GM23338 (cell line): ENCODE data around the gene VAMP8. TPM values are rescaled to one million over a fixed set of nuclear protein-coding genes. Genes with fewer than 3 reads are reported as not detected.

Experiments used
- ATAC-seq: fragments of 200-7000 bp; cut with Tn5 transposase; 3 replicates; pipeline ENCODE4 v1.9.1; 2020
- DNase-seq: peaks from one replicate; pipeline ENCODE4 v3.0.0-alpha.2; 2015; ENCODE audit warnings: low spot score
- H2AFZ ChIP-seq: fragments of 200-600 bp; sonication (generic); 2 replicates; pipeline ENCODE4 v1.8.0; 2016; ENCODE audit warnings: antibody characterized with exemption, mild to moderate bottlenecking, moderate library complexity
- H3F3A ChIP-seq: fragments of 200-600 bp; sonication (generic); replicated peaks from 2 replicates; pipeline ENCODE4 v1.8.0; 2017; ENCODE audit warnings: antibody characterized with exemption, mixed run types, low read depth
- H3K27ac ChIP-seq: fragments of 200-600 bp; sonication (generic); 2 replicates; pipeline ENCODE4 v1.6.1; 2016; ENCODE audit warnings: low read depth
- H3K27me3 ChIP-seq: fragments of 200-600 bp; sonication (generic); 2 replicates; pipeline ENCODE4 v1.8.0; 2016; ENCODE audit warnings: mild to moderate bottlenecking, mixed run types, moderate library complexity; ENCODE audit not compliant: insufficient read depth
- H3K36me3 ChIP-seq: fragments of 200-600 bp; sonication (generic); 2 replicates; pipeline ENCODE4 v1.8.0; 2016; ENCODE audit warnings: mild to moderate bottlenecking; ENCODE audit not compliant: insufficient read depth
- H3K4me1 ChIP-seq: fragments of 200-600 bp; sonication (generic); 2 replicates; pipeline ENCODE4 v1.8.0; 2016; ENCODE audit warnings: mild to moderate bottlenecking, moderate library complexity; ENCODE audit not compliant: insufficient read depth
- H3K4me2 ChIP-seq: fragments of 200-600 bp; sonication (generic); 2 replicates; pipeline ENCODE4 v1.7.1; 2017; ENCODE audit warnings: mixed run types
- H3K4me3 ChIP-seq: fragments of 200-600 bp; sonication (generic); 2 replicates; pipeline ENCODE4 v1.6.1; 2016; ENCODE audit warnings: mixed run types
- H3K79me2 ChIP-seq: fragments of 200-600 bp; sonication (generic); replicated peaks from 2 replicates; pipeline ENCODE4 v1.8.0; 2017; ENCODE audit warnings: mild to moderate bottlenecking; ENCODE audit not compliant: insufficient read depth
- H3K9me2 ChIP-seq: fragments of 200-600 bp; sonication (generic); 2 replicates; pipeline ENCODE4 v1.8.0; 2017; ENCODE audit not compliant: insufficient read depth
- H4K20me1 ChIP-seq: fragments of 200-600 bp; sonication (generic); replicated peaks from 2 replicates; pipeline ENCODE4 v1.8.0; 2017; ENCODE audit warnings: mild to moderate bottlenecking; ENCODE audit not compliant: insufficient read depth
- H3K27ac Mint-ChIP-seq: 2 replicates; pipeline ENCODE4 v1.8.0; 2020; ENCODE audit warnings: inconsistent platforms, mild to moderate bottlenecking, moderate library complexity, mixed read lengths
- H3K27me3 Mint-ChIP-seq: 3 replicates; pipeline ENCODE4 v1.8.0; 2022; ENCODE audit warnings: low read depth, mild to moderate bottlenecking, moderate library complexity, mixed read lengths, inconsistent platforms; ENCODE audit not compliant: insufficient read depth, poor library complexity
- H3K36me3 Mint-ChIP-seq: 3 replicates; pipeline ENCODE4 v1.8.0; 2021; ENCODE audit warnings: low read depth, mild to moderate bottlenecking, inconsistent platforms, moderate library complexity, mixed read lengths
- H3K4me1 Mint-ChIP-seq: 3 replicates; pipeline ENCODE4 v1.8.0; 2020; ENCODE audit warnings: mild to moderate bottlenecking, inconsistent platforms, mixed read lengths
- H3K4me3 Mint-ChIP-seq: 3 replicates; pipeline ENCODE4 v1.8.0; 2021; ENCODE audit warnings: moderate library complexity, mild to moderate bottlenecking, inconsistent platforms, mixed read lengths
- H3K9me3 Mint-ChIP-seq: 3 replicates; pipeline ENCODE4 v1.8.0; 2020; ENCODE audit warnings: moderate library complexity, mild to moderate bottlenecking, inconsistent platforms, mixed read lengths
- CREB1 ChIP-seq: fragments of 250-450 bp; sonication (Bioruptor Pico); IDR thresholded peaks from 2 replicates; pipeline ENCODE4 v1.5.0; 2020; ENCODE audit warnings: low read depth, mild to moderate bottlenecking, moderate library complexity
- ETS1 ChIP-seq: IDR thresholded peaks from 2 replicates; pipeline ENCODE4 v1.6.1; 2016; ENCODE audit warnings: antibody characterized with exemption
- EZH2 ChIP-seq: fragments of 200-600 bp; sonication (generic); IDR thresholded peaks from one replicate; pipeline ENCODE4 v1.8.0; 2017; ENCODE audit warnings: antibody characterized with exemption, mild to moderate bottlenecking, low read depth; ENCODE audit not compliant: unreplicated experiment
- EZH2phosphoT487 ChIP-seq: fragments of 200-600 bp; sonication (generic); IDR thresholded peaks from one replicate; pipeline ENCODE4 v1.8.1; 2018; ENCODE audit warnings: antibody characterized with exemption; ENCODE audit not compliant: unreplicated experiment
- JUNB ChIP-seq: IDR thresholded peaks from one replicate; pipeline ENCODE4 v1.6.1; 2016; ENCODE audit warnings: antibody characterized with exemption; ENCODE audit not compliant: unreplicated experiment
- NANOG ChIP-seq: IDR thresholded peaks from 2 replicates; pipeline ENCODE4 v1.6.1; 2016; ENCODE audit warnings: antibody characterized with exemption, borderline replicate concordance
- POLR2AphosphoS5 ChIP-seq: IDR thresholded peaks from 2 replicates; pipeline ENCODE4 v1.6.1; 2016; ENCODE audit warnings: antibody characterized with exemption, low read depth
- STAT1 ChIP-seq: IDR thresholded peaks from one replicate; pipeline ENCODE4 v1.6.1; 2016; ENCODE audit warnings: antibody characterized with exemption; ENCODE audit not compliant: unreplicated experiment
- ZNF114 ChIP-seq: fragments of 250-450 bp; sonication (Bioruptor Pico); IDR thresholded peaks from 2 replicates; pipeline ENCODE4 v1.5.0; 2020; ENCODE audit warnings: mild to moderate bottlenecking, moderate library complexity
- ZNF331 ChIP-seq: fragments of 250-450 bp; sonication (Bioruptor Pico); IDR thresholded peaks from 2 replicates; pipeline ENCODE4 v1.5.0; 2020; ENCODE audit warnings: low read depth, mild to moderate bottlenecking, moderate library complexity
- ZNF462 ChIP-seq: fragments of 250-450 bp; sonication (Bioruptor Pico); IDR thresholded peaks from 2 replicates; pipeline ENCODE4 v1.5.0; 2020; ENCODE audit warnings: mild to moderate bottlenecking, moderate library complexity
- polyA plus RNA-seq: library from polyadenylated mRNA; unstranded; fragments of >200 nt; fragmentation: Nextera tagmentation; extraction: Ambion mirVana; gene quantifications from 2 replicates; pipeline ENCODE4 v1.2.1, GENCODE V29; 2016
- total RNA-seq: library from RNA; depleted of rRNA; stranded (reverse); fragments of >200 nt; shearing (Covaris generic); gene quantifications from 2 replicates; pipeline ENCODE4 v1.2.3, GENCODE V29; 2014

VAMP8 gene
- total and polyA plus RNA-seq, 2 experiments from 2014 or later = 16.3 to 71.7 TPM

GRCh38 chr2:85611705-85612587 lies 34.6 kb downstream of the VAMP8 start, which contains the start of gene C2orf68:
C2orf68 (minus strand) TSS chr2:85612066; CDS start chr2:85611984, 82 bp downstream.
- Histone ChIP-seq H3K27ac (peak within 1 kb of the TSS; percentile 86), H4K20me1 (peaks cover 15% of the 10 kb centered on the region), H3K79me2 (peaks cover 22% of the 10 kb centered on the region), H3F3A (peaks cover 19% of the 10 kb centered on the region; the same call in 1 of the 2 replicates), H3K27me3 (no peaks in the 10 kb centered on the region), H3K4me3 (peak within 1 kb of the TSS; percentile 99), H3K4me1 (peaks cover 5% of the 10 kb centered on the region; the same call in 1 of the 2 replicates), H3K36me3 (0 out of 2 replicates have a peak, but pooled peaks cover under 1% of the 10 kb centered on the region), H2AFZ (peak within 1 kb of the TSS; percentile 72), H3K9me2 (no peaks in the 10 kb centered on the region), H3K4me2 (peak within 1 kb of the TSS; percentile 100)
- ATAC-seq (peak; percentile 88), DNase-seq (peak; percentile 98)
- Mint-ChIP-seq H3K4me1 (peaks cover 9% of the 10 kb centered on the region), H3K36me3 (peaks cover 33% of the 10 kb centered on the region), H3K27me3 (peaks cover 5% of the 10 kb centered on the region), H3K9me3 (no peaks in the 10 kb centered on the region), H3K27ac (peak within 1 kb of the TSS; percentile 97), H3K4me3 (peak within 1 kb of the TSS; percentile 96)
- no peak for TF ChIP-seq ZNF331 (CRISPR knock-in tag)
- TF ChIP-seq ETS1 = peak; percentile 77
- peak; percentile 72 for TF ChIP-seq POLR2AphosphoS5
- peak; percentile 6; the same call in 1 of the 2 replicates for TF ChIP-seq CREB1 (CRISPR knock-in tag)

GRCh38 chr2:85613717-85614515 lies 36.5 kb downstream of the VAMP8 start:
- Histone ChIP-seq H3K4me1 (peaks cover 14% of the 10 kb centered on the region), H3K27me3 (no peaks in the 10 kb centered on the region), H3K27ac (no peak overlapping the region), H3K9me2 (no peaks in the 10 kb centered on the region), H3K4me2 (no peak overlapping the region), H2AFZ (no peak overlapping the region), H3K4me3 (no peak overlapping the region), H3F3A (peaks cover 12% of the 10 kb centered on the region; the same call in 1 of the 2 replicates), H4K20me1 (peaks cover 19% of the 10 kb centered on the region), H3K79me2 (peaks cover 42% of the 10 kb centered on the region), H3K36me3 (0 out of 2 replicates have a peak, but pooled peaks cover 3% of the 10 kb centered on the region)
- TF ChIP-seq CREB1 (CRISPR knock-in tag) = no peak
- no peak for TF ChIP-seq ZNF462 (CRISPR knock-in tag)
- no peak for TF ChIP-seq STAT1
- no peak for TF ChIP-seq EZH2phosphoT487
- TF ChIP-seq POLR2AphosphoS5 = no peak
- TF ChIP-seq ZNF331 (CRISPR knock-in tag) = no peak
- TF ChIP-seq EZH2 = no peak
- TF ChIP-seq NANOG = no peak
- no peak for TF ChIP-seq ZNF114 (CRISPR knock-in tag)
- no peak for TF ChIP-seq JUNB
- no peaks in the 10 kb centered on the region for H3K9me3 Mint-ChIP-seq
- DNase-seq (no peak), ATAC-seq (no peak)
- peaks cover 7% of the 10 kb centered on the region for H3K4me1 Mint-ChIP-seq
- H3K4me3 Mint-ChIP-seq = 0 out of 3 replicates have a peak overlapping the region, but pooled peaks have one; percentile 19
- no peak overlapping the region for H3K27ac Mint-ChIP-seq
- peaks cover 5% of the 10 kb centered on the region for H3K27me3 Mint-ChIP-seq
- H3K36me3 Mint-ChIP-seq = peaks cover 24% of the 10 kb centered on the region
